Ascending aorta (tissue), 2 donors: ENCODE data around the gene KIF14. TPM values are rescaled to one million over a fixed set of nuclear protein-coding genes. Genes with fewer than 3 reads are reported as not detected.

Experiments used
- DNase-seq, 2 donors: peaks; one replicate each; pipeline ENCODE4 v3.0.0-alpha.2; 2019; ENCODE audit warnings: low spot score in 2 of 2
- H3K27ac ChIP-seq, 2 donors: fragments of 200-600 bp; sonication (generic); one replicate each; pipeline ENCODE4 v1.5.1; 2016 to 2017; ENCODE audit warnings: mild to moderate bottlenecking in 1 of 2
- H3K27me3 ChIP-seq: fragments of 200-600 bp; sonication (generic); one replicate; pipeline ENCODE4 v1.5.1; 2017
- H3K36me3 ChIP-seq, 2 donors: fragments of 200-600 bp; sonication (generic); one replicate each; pipeline ENCODE4 v1.5.1; 2016
- H3K4me1 ChIP-seq, 2 donors: fragments of 200-600 bp; sonication (generic); one replicate each; pipeline ENCODE4 v1.5.1; 2016 to 2017; ENCODE audit warnings: mild to moderate bottlenecking in 1 of 2
- H3K4me3 ChIP-seq, 2 donors: fragments of 200-600 bp; sonication (generic); one replicate each; pipeline ENCODE4 v1.5.1; 2016 to 2017; ENCODE audit warnings: mild to moderate bottlenecking in 1 of 2
- H3K9me3 ChIP-seq, 2 donors: fragments of 200-600 bp; sonication (generic); one replicate each; pipeline ENCODE4 v1.5.1; 2016
- CTCF ChIP-seq, 3 experiments: fragments of 200-600 bp in 2 of 3; fragments of 450-650 bp in 1 of 3; sonication (generic) in 2 of 3; IDR thresholded peaks; one replicate each; pipeline ENCODE4 v1.5.1; 2016 to 2019; ENCODE audit warnings: antibody characterized with exemption in 3 of 3, mild to moderate bottlenecking in 1 of 3, moderate library complexity in 1 of 3
- intact Hi-C: fragments of 100-400 bp; cut with DNase I; formaldehyde crosslinking; loops from one replicate; pipeline ENCODE4 v1.15.1; 2023
- total RNA-seq: library from RNA; depleted of rRNA; stranded (reverse); fragments of >200 nt; gene quantifications from one replicate; pipeline ENCODE4 v1.1.0, GENCODE V29; 2016

KIF14 gene
- total RNA-seq, 1 donor from 2014 or later = not detected

- TF ChIP-seq CTCF (IDR thresholded peaks at IDR 0.05) = no peak
- Histone ChIP-seq H3K4me3 (no peak overlapping the region), H3K9me3 (no peaks in the 10 kb centered on the region), H3K4me1 (no peaks in the 10 kb centered on the region), H3K27ac (no peak overlapping the region), H3K36me3 (peaks cover 47 to 64% of the 10 kb centered on the region in 2 donors), H3K27me3 (no peaks in the 10 kb centered on the region)
- no peak for DNase-seq
- intact Hi-C loops = no loop called here
These were observed 32.5 kb upstream of the KIF14 start for GRCh38 chr1:200653022-200653462.

GRCh38 chr1:200652378-200652777 lies 31.8 kb upstream of the KIF14 start:
- peaks cover 47 to 64% of the 10 kb centered on the region in 2 donors for H3K36me3 ChIP-seq
- H3K4me1 ChIP-seq = no peaks in the 10 kb centered on the region
- no peak for DNase-seq
- TF ChIP-seq CTCF (IDR thresholded peaks at IDR 0.05) = no peak
- no peaks in the 10 kb centered on the region for H3K9me3 ChIP-seq
- intact Hi-C loops = no loop called here
- H3K4me3 ChIP-seq = no peak overlapping the region
- no peak overlapping the region for H3K27ac ChIP-seq
- H3K27me3 ChIP-seq = no peaks in the 10 kb centered on the region

- intact Hi-C loops = no loop called here
- no peaks in the 10 kb centered on the region for H3K27me3 ChIP-seq
- no peak for DNase-seq
- no peak overlapping the region for H3K27ac ChIP-seq
- TF ChIP-seq CTCF (IDR thresholded peaks at IDR 0.05) = no peak
- H3K36me3 ChIP-seq = peaks cover 30 to 32% of the 10 kb centered on the region in 2 donors
- H3K9me3 ChIP-seq = no peaks in the 10 kb centered on the region
- H3K4me3 ChIP-seq = no peak overlapping the region
- no peaks in the 10 kb centered on the region for H3K4me1 ChIP-seq
These were observed 26.0 kb upstream of the KIF14 start for GRCh38 chr1:200646515-200646914.

- DNase-seq = no peak
- Histone ChIP-seq H3K27me3 (no peaks in the 10 kb centered on the region), H3K27ac (no peak overlapping the region), H3K4me1 (no peaks in the 10 kb centered on the region), H3K4me3 (no peak overlapping the region), H3K9me3 (no peaks in the 10 kb centered on the region), H3K36me3 (peaks cover 21 to 25% of the 10 kb centered on the region in 2 donors)
- intact Hi-C loops = no loop called here
- no peak for TF ChIP-seq CTCF (IDR thresholded peaks at IDR 0.05)
These were observed 23.5 kb upstream of the KIF14 start for GRCh38 chr1:200644021-200644420.

GRCh38 chr1:200642481-200642880 lies 21.9 kb upstream of the KIF14 start:
- no peak for TF ChIP-seq CTCF (IDR thresholded peaks at IDR 0.05)
- no peak overlapping the region for H3K4me3 ChIP-seq
- no peaks in the 10 kb centered on the region for H3K27me3 ChIP-seq
- no peaks in the 10 kb centered on the region for H3K4me1 ChIP-seq
- H3K27ac ChIP-seq = no peak overlapping the region
- H3K9me3 ChIP-seq = no peaks in the 10 kb centered on the region
- peaks cover 6 to 10% of the 10 kb centered on the region in 2 donors for H3K36me3 ChIP-seq
- intact Hi-C loops = no loop called here
- no peak for DNase-seq

- intact Hi-C loops = no loop called here
- Histone ChIP-seq H3K4me1 (no peaks in the 10 kb centered on the region), H3K4me3 (no peak overlapping the region), H3K9me3 (no peaks in the 10 kb centered on the region), H3K27me3 (no peaks in the 10 kb centered on the region), H3K36me3 (peaks cover 0 to 3% of the 10 kb centered on the region in 2 donors), H3K27ac (no peak overlapping the region)
- no peak for DNase-seq
- no peak for TF ChIP-seq CTCF (IDR thresholded peaks at IDR 0.05)
These were observed 20.4 kb upstream of the KIF14 start for GRCh38 chr1:200640963-200641401.
